ENCODE measurements around the gene LHFPL6.

The LHFPL6 gene

DNA sequence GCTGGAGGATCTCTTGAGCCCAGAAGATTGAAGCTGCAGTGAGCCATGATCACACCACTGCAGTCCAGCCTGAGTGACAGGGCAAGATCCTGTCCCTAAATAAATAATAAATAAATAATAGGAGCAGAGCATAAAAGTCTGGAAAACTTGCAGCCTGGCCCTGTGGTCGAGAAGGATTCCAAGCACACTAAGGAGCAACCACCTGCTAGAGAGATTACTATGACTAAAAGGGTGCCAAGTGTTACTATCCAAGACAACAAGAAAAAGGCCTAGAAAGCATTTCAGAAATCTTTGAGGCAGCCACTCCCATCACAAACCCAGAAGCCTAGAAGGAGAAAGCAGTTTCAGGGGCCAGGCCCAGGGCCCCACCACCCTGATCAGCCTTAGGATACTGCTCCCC is 46.1 kb downstream of the LHFPL6 start:
- DNase-seq (ENCODE audit: low read depth in 1 of 2, low spot score in 1 of 2), result no peak

DNA sequence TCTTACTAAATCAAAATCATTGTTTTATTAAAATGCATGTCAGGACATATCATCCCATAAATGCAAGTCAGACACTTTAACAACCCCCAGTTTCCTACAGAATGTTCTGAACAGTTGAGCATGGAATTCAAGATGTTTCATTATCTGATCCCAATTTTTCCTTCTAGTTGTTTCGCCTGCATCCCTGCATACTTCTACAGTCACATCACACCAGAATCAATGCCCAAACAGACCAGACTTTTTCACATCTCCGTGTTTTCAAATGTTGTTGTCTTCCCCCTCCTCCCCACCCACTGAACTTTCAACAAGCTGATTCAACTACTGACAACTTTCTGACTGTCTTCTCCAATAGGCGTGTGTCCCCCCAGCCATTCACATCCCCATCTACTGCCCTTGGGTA is 48.6 kb downstream of the LHFPL6 start:
- DNase-seq (ENCODE audit: low read depth in 1 of 2, low spot score in 1 of 2), result no peak

DNA sequence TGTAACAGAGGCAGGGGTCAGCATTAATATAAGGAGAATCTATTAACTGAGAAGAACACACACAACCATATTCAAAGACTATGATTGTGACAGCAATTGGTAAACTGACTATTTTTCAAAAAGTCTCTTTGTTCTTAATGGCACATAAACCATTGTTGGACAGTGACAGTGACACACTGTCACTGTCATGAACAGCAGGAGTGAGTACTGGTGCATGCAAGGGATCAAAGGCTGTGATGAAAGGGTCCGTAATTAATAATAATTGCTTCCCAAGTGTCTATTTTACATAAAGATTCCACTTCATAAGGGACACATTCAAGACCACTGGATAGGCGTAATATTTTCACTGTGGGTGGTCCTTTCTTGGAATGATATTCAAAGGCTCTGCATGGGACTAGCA is 50.7 kb downstream of the LHFPL6 start:
- no peak for DNase-seq (ENCODE audit: low read depth in 1 of 2, low spot score in 1 of 2)

DNA sequence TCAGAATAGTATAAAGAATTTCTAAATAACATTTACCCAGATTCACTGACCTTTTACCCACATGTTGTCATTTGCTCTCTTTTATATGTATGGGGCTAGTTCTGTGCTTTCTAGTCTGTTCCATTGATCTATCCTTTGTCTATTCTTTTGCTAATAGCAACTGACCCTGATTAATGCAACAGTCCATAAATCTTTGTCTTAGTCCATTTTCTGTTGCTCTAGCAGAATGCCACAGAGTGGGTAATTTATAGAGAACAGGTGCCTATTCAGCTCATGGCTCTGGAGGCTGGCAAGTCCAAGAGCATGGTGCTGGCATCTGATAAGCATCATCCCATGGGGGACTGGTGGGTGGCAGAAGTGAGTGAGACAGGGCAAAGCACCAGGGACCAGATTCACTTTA is 52.1 kb downstream of the LHFPL6 start:
- DNase-seq (ENCODE audit: low read depth in 1 of 2, low spot score in 1 of 2), result no peak

DNA sequence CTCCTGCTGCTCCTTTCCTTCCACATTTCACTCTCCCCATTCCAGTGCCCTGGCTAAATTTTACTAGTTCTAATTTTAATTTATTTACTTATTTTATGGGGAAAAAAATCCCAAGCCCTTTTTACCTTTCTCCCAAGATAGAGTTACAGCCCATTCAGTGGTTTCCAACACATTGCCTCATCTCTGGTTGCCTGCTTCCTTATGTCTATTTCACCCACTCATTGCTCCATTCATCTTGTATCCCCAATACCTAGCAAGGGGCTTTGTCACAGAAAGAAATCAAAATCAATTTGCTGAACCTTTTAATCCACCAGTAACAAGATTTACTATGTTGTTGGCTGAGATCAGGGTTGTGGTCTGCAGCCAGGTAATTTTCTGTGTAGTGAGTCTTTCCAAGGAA is 55.9 kb downstream of the LHFPL6 start:
- no peak for DNase-seq (ENCODE audit: low read depth in 1 of 2, low spot score in 1 of 2)

DNA sequence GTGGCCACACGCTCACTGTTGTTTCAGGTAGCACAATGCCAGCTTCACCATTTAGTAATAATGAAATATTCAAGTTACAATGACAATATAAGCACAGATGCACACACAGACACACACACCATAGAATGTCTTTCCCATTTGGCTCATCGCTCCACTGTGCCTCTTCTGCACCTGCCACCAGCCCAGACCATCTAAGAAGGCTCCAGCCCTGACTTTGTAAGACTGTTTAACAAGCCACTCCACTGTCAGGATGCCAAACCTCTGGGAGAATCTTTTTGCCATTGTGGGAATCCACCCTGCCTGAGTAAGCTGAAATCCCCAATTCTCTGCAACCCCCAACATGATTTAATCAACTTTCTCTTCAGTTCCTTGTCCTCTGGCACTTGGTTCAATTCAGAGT is 60.6 kb downstream of the LHFPL6 start:
- DNase-seq (ENCODE audit: low read depth in 1 of 2, low spot score in 1 of 2), result no peak

DNA sequence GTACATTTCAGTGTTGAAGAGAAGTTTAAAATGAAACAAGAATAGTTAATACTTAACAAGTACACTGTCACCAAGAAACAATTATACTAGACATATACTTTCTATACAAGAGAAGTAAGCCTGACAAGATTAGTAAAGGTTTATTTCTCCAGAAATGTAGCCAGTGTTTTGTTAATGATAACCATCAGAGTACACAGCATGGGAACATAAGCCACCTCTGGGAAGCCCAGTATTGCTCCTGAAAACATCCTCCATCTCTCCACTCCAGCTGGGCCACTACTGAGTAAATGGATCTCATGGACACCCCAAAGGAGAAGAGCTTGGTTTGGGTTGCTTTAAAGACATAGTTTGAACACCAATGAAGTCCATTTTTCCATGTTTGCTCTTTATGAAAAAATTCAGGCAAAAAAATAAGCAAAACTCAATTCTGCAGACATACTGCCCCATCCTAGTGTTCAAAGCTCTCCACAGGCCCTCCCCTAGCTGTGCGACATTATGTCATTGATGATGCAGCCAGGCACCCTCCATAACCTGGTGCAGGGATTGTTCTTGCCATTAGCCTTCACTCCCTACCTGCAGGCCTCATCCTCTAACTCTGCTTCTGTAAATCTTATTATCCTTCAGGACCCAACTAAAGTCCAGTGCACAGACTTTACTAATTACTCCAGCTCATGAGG is 61.9 kb downstream of the LHFPL6 start:
- no peak for DNase-seq (ENCODE audit: low read depth in 1 of 2, low spot score in 1 of 2)

DNA sequence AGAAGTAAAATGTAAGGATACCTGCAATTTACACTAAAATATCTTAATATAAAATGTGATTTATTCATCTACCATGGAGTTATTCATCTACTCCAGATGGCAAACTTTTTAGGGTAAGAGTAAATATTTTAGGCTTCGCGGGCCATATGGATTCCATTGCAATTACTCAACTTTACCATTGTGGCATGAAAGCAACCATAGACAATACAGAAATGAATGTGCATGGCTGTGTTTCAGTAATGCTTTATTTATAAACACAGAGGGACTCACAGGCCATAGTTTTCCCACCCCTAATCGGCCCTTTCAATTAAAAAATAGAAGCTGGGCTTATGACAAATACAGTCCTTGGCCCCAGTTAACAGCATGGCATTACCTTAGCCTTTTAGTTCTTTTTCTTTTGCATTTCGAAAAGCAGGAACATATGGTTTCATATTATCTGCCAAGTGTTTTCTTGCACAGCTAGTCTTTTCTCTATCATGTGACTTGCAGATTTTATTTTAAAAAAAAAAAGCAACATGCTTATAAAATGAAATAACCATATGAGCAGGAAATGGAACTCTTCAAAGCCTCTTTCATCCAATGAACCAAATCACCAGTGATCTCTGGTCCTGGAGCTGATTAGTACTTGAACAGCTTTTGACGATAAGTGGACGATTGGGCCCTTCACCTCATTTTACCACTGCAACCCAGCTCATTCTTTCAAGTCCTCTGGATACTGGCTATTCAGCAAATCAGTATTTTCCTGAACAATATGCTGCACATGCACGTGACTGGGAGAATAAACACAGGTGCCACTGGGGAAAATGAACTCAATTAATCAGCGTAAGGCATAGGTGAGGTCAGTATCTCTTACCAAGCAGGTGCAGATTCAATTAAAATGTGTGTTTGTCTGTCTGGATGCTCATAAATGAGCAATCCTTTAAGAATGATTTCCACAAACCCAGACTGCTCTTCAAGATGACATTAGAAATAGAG is 63.9 kb downstream of the LHFPL6 start:
- no peak for DNase-seq (ENCODE audit: low read depth in 1 of 2, low spot score in 1 of 2)

DNA sequence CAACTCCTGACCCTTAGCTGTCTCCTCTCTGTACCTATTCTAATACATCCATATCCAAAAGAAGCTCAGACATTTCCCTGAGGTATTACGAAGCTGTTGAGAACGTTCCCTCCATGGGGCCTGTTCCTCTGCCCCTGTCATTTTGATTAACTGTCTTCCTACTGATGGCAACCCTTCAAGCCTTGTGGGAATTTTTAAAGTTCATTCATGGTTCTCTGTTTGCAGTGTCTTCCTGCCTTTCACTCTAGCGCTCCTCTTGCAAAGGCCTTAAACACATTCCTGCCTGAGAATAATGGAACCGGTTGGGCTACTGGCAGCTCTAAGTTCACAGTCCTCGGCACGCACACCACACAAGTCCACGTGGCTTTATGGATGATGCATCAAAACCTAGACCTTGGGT is 66.1 kb downstream of the LHFPL6 start:
- no peak for DNase-seq (ENCODE audit: low read depth in 1 of 2, low spot score in 1 of 2)

DNA sequence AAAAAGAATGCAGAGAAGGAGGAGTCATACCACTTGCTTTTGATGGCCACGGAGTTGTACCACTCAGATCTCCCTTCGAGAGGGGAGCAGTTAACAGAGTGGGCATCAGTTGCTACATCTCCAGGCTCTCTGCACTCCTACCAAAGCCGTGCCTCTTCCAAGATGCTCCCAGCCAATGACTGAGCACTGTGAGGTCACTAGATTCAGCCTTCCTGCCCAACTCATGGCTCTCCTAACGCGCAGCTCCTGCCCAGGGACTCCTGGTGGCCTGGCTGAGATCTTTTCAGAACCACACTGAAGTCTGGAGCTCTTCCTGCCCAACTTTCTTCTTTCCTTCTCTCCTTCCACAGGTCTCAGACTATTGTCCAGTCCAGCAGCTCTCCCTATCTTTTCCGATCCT is 66.7 kb downstream of the LHFPL6 start:
- no peak for DNase-seq (ENCODE audit: low read depth in 1 of 2, low spot score in 1 of 2)

DNA sequence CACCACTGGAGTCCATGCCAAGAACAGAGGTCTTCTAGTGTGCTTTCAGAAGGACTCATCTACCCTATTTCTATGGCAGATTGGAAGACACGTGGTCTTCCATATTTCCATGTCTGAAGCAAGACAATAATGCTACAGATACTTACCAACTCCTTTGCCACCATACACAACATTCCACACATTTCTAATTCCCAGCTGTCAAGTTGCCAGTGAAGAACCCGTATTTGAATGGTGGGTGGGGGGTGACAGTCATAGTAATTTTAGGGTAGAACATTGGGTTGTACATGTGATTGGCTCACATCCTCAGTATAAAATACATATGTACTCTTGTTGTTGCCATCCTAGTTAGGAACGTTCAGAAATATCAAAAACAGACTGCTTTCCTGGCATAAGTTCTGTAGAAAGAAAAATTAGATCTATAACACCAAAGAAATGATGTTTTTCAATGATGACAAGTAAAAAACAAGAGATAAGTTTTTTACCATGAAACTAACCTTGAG is 69.3 kb downstream of the LHFPL6 start:
- no peak for DNase-seq (ENCODE audit: low read depth in 1 of 2, low spot score in 1 of 2)

DNA sequence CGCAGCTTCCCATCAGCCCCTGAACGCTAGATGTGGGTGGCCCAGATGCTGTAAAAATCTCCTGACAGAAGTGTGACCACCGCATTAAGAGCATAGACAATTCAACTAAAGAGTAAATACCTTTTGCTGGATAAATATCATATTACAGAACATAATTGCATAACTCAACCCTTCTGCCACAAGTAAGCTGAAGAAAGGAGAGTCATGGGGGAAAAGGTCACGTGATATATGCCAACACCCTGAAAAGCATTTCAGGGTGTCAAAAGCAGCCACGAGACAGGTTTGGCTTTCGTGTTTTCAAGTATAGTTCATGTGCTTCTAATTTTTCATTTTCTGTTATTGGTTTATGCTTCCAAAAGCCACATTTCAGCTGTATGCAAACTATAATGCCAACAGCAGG is 71.3 kb downstream of the LHFPL6 start:
- no peak for DNase-seq (ENCODE audit: low read depth in 1 of 2, low spot score in 1 of 2)

DNA sequence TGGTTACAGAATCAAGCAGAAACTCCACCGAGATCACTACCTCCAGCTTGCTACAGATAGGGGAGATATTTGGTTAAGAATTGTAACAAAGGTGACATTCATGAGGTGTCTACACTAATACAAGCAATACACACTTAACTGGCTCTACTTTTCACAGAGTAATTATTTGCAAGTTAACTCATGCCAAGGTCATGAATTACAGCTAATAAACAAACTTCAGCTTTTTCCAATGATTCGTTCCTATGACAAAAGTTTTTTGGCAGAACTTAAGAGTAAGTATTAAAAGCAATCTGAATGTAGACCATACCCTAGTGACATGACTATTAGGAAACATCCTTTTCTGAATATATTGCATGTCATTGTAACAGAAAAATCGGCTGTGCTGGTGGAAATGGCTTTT is 72.1 kb downstream of the LHFPL6 start:
- DNase-seq (ENCODE audit: low read depth in 1 of 2, low spot score in 1 of 2), result no peak

DNA sequence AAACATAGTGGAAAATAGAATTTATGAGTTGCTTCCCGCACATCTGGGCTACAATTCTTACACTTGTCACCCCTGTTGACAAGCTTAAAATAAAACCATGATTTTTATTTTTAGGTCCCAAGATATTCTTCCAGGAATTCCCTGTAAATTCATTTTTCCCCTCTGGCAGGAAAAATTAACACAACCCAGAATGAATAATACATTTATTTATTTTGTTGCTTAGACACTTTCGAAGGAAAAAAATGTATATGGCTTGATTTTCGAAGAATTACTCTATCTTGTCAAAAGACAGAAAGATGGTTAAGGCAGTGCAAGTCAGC is 74.4 kb downstream of the LHFPL6 start:
- DNase-seq (ENCODE audit: low read depth in 1 of 2, low spot score in 1 of 2), result no peak

DNA sequence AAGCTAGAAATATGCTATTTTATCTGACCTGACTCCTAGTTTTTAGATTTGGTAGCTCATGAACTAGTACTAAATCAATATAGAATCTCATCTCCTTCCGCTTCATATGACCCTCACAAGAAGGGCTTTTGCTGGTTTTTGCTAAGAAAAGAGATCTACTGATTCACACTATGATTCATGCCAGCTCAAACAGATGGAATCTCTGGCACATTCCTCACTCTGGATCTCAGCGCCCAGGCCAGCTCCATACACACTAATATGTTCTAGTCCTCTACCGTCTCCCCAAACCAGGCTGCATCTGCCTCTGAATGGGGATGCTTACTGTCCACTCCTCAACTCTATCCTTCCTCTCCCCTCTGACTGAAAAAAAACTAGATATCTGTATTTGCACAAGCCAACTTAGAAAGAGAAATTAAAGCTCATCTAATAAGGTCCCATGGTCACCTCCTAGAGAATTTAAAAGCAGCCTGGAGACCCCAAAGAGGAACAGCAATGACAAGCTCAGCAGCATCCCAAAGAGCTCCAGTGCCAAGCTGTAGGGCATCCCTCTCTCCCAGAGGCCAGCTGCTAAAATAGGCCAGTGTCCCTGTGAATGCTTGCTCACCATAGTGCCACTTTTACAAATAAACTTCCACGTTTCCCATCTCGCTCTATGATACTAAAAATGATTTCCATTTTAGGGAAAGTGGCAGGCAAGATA is 74.9 kb downstream of the LHFPL6 start:
- no peak for DNase-seq (ENCODE audit: low read depth in 1 of 2, low spot score in 1 of 2)

DNA sequence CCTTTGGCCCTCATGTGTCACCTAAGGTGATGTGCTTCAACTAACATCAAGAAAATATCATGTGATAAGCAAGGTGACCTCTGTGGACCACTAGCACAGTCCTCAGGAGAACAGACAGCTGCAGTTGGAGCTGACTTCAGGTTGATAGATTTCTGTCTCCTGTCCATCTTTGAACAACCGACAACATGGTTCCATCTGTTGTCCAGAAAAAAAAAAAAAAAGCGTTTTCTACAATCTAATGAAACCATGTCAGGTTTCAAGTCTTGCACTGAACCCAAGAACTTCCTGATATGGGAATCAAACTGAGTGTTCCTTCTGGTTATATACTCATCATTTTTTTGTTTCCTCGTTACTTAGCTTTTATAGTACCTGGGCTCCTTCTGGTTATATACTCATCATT is 75.7 kb downstream of the LHFPL6 start:
- no peak for DNase-seq (ENCODE audit: low read depth in 1 of 2, low spot score in 1 of 2)

DNA sequence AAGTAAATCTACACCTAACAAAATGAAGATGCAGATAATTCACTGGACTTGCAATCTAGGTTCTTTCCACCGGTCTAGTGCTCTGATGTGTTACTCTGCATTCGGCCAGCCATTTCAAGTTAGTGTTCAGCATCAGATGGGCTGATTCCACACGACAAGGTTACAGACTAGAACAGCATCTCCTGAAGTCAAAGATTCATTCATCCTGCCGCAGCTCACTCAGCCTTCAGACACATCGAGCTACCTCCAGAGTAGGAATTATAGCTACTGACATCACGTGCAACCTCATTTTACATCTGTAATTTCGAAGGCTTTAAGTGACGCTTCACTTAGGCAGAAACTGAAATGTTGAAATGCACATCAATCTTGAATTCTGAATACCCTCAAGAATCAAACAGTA is 76.5 kb downstream of the LHFPL6 start:
- DNase-seq (ENCODE audit: low read depth in 1 of 2, low spot score in 1 of 2), result no peak

DNA sequence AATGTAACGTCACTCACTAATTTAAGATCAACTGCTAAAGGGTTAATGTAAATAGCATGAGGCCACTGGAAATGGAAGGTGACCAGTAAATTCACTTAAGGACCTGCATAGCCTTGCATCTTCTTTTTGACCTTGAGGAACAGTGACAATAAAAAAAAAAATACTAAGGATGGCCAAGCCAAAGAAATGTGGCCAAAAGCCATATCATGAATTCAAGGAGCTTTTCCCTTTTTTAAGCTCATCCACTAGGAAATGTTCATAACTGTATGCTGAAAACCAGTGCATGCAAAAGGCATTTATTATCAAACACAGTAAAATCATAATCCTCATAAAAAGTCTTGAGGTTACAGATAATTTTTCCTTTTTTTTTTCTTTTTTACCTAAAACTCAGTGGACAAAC is 77.5 kb downstream of the LHFPL6 start:
- DNase-seq (ENCODE audit: low read depth in 1 of 2, low spot score in 1 of 2), result no peak

DNA sequence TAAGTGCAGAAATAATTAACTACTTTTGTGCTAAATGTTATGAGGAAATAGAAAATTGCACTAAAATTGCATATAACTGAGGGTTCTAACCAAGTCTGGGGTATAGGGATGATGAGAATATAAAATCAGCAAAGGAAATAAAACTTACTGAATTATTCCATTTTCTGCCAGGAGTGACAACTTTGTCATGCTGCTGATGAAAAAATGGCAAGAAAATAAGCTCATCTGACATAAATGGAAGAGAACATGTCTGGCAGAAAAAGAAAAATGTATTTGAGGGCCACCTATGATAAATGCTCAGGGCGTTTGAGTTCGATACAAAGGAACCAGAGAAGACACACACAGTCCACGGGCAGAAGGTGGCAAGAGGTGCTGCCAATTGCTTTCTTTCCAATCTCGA is 78.2 kb downstream of the LHFPL6 start:
- DNase-seq (ENCODE audit: low read depth in 1 of 2, low spot score in 1 of 2), result no peak

DNA sequence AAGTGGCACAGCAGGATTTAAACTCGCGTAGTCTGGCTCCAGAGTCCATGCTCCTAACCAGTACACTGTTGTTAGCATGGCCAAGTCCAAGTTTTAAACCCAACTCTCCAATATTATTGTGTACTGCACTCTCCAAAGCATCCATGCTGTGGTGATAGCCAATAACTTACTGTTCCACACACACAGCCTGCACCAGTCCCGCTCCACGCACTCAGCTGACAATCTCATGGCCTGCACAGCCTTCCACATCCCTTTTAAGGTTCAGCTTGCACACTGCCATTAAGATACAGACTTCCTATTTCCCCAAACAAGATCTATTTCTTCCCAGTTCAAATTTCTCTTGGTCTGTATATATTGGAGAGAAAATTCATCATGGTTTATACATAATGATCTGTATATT is 80.7 kb downstream of the LHFPL6 start:
- no peak for DNase-seq (ENCODE audit: low read depth in 1 of 2, low spot score in 1 of 2)

DNA sequence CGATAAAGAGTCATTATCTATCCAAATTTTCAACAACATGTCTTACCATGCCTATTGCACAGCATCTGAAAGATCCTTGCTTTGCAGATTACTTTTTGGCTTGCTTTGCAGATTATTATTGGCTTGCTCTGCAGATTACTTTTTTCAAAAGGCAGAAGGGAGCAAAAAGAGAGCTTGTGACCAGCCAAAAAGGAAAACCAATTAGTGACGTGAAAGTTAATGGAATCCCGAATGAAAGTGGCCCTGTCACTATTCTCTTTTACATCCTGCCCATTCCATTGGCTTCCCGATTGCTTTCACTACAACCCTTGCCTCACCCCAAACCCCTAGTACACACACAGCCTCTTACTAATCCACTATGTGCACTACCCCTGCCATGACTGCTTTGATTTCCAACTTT is 81.3 kb downstream of the LHFPL6 start:
- DNase-seq (ENCODE audit: low read depth in 1 of 2, low spot score in 1 of 2), result no peak

DNA sequence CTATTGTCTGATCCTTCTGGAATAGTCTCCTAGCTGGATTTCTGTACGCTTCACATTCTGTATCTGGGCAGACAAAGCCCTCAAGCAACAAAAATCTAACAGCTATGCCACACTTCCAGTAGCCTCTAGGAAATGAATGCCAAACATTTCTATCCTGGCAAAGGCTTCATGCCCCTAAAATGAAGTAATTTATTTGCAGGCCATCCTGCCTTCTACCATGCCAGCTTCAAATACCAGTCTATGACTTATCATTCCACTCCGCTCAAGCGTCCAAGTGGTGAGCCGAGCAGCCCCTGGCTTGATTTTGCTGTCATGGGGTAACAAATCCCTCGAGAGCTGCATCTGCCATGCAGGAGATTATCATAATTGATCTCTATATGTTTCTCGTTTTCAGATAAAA is 86.9 kb downstream of the LHFPL6 start:
- no peak for DNase-seq (ENCODE audit: low read depth in 1 of 2, low spot score in 1 of 2)

All from activated CD4-positive, alpha-beta T cell treated with anti-CD3 and anti-CD28 coated beads, Interleukin-2, amount 50 U/mL, for 24 hours (primary cell).